Liver (tissue), 9 donors: ENCODE measurements around the gene REXO1. TPM values are rescaled to one million over a fixed set of nuclear protein-coding genes. Genes with fewer than 3 reads are reported as not detected.

Experiments used
- DNase-seq: peaks from one replicate; pipeline ENCODE4 v3.0.0-alpha.2; 2017; ENCODE audit warnings: low spot score
- H3K27ac ChIP-seq, 2 donors: one replicate each; pipeline ENCODE4 v1.7.0; 2013; ENCODE audit warnings: inconsistent platforms in 2 of 2, low read length in 2 of 2, control low read depth in 1 of 2, low read depth in 1 of 2, mild to moderate bottlenecking in 1 of 2
- H3K27me3 ChIP-seq, 4 donors: one replicate each; pipeline versions ENCODE4 v1.6.1 to v1.7.0; 2013; ENCODE audit warnings: low read length in 3 of 4, inconsistent platforms in 1 of 4, mild to moderate bottlenecking in 1 of 4, moderate library complexity in 1 of 4; ENCODE audit not compliant: control insufficient read depth in 4 of 4, insufficient read depth in 4 of 4
- H3K36me3 ChIP-seq, 4 donors: one replicate each; pipeline versions ENCODE4 v1.6.1 to v1.7.0; 2013; ENCODE audit warnings: low read length in 3 of 4, mild to moderate bottlenecking in 3 of 4, low read depth in 1 of 4, moderate library complexity in 1 of 4; ENCODE audit not compliant: control insufficient read depth in 4 of 4, insufficient read depth in 3 of 4
- H3K4me1 ChIP-seq, 4 donors: one replicate each; pipeline versions ENCODE4 v1.6.1 to v1.7.0; 2013; ENCODE audit warnings: low read length in 3 of 4, mild to moderate bottlenecking in 3 of 4, moderate library complexity in 1 of 4; ENCODE audit not compliant: control insufficient read depth in 4 of 4, insufficient read depth in 4 of 4
- H3K4me3 ChIP-seq, 3 donors: one replicate each; pipeline versions ENCODE4 v1.6.1 to v1.7.0; 2013; ENCODE audit warnings: low read length in 3 of 3, control low read depth in 1 of 3, low read depth in 1 of 3, mild to moderate bottlenecking in 1 of 3
- H3K9ac ChIP-seq, 2 donors: one replicate each; pipeline ENCODE4 v1.7.0; 2013; ENCODE audit warnings: low read length in 2 of 2, mild to moderate bottlenecking in 2 of 2, moderate library complexity in 2 of 2, control low read depth in 1 of 2, low read depth in 1 of 2
- H3K9me3 ChIP-seq, 4 donors: one replicate each; pipeline versions ENCODE4 v1.6.1 to v1.7.0; 2013; ENCODE audit warnings: low read length in 3 of 4; ENCODE audit not compliant: control insufficient read depth in 4 of 4
- ATF3 ChIP-seq: IDR thresholded peaks from 2 replicates; pipeline ENCODE4 v1.6.1; 2016; ENCODE audit warnings: antibody characterized with exemption
- CTCF ChIP-seq: fragments of 150-350 bp; IDR thresholded peaks from 2 replicates; pipeline ENCODE4 v1.5.1; 2017; ENCODE audit warnings: improper control_type of control experiment, low read depth, low read length; ENCODE audit not compliant: missing input control
- EGR1 ChIP-seq, 2 donors: IDR thresholded peaks; 2 replicates each; pipeline ENCODE4 v1.6.1; 2016 to 2018; ENCODE audit warnings: antibody characterized with exemption in 2 of 2, low read depth in 2 of 2
- FOXA2 ChIP-seq: IDR thresholded peaks from 2 replicates; pipeline ENCODE4 v1.6.1; 2016; ENCODE audit warnings: antibody characterized with exemption
- GABPA ChIP-seq, 2 donors: IDR thresholded peaks in 1 of 2; conservative IDR thresholded peaks in 1 of 2; 2 replicates each; pipeline ENCODE4 v1.6.1; 2016; ENCODE audit warnings: antibody characterized with exemption in 2 of 2, mild to moderate bottlenecking in 1 of 2, moderate library complexity in 1 of 2
- HNF4A ChIP-seq, 2 donors: conservative IDR thresholded peaks; 2 replicates each; pipeline ENCODE4 v1.6.1; 2016; ENCODE audit warnings: antibody characterized with exemption in 2 of 2, mild to moderate bottlenecking in 2 of 2
- HNF4G ChIP-seq: IDR thresholded peaks from 2 replicates; pipeline ENCODE4 v1.6.1; 2016; ENCODE audit warnings: antibody characterized with exemption
- JUND ChIP-seq, 2 donors: IDR thresholded peaks; 2 replicates each; pipeline ENCODE4 v1.6.1; 2016; ENCODE audit warnings: antibody characterized with exemption in 2 of 2
- NR2F2 ChIP-seq: IDR thresholded peaks from 2 replicates; pipeline ENCODE4 v1.6.1; 2016; ENCODE audit warnings: antibody characterized with exemption
- RAD21 ChIP-seq, 2 donors: IDR thresholded peaks; 2 replicates each; pipeline ENCODE4 v1.6.1; 2016; ENCODE audit warnings: antibody characterized with exemption in 2 of 2, mild to moderate bottlenecking in 2 of 2
- RXRA ChIP-seq, 2 donors: IDR thresholded peaks; 2 replicates each; pipeline ENCODE4 v1.6.1; 2017 to 2018; ENCODE audit warnings: antibody characterized with exemption in 2 of 2, mild to moderate bottlenecking in 1 of 2
- SP1 ChIP-seq: IDR thresholded peaks from 2 replicates; pipeline ENCODE4 v1.6.1; 2018; ENCODE audit warnings: antibody characterized with exemption, mild to moderate bottlenecking
- TAF1 ChIP-seq: conservative IDR thresholded peaks from 2 replicates; pipeline ENCODE4 v1.6.1; 2016; ENCODE audit warnings: antibody characterized with exemption, mild to moderate bottlenecking
- YY1 ChIP-seq: IDR thresholded peaks from 2 replicates; pipeline ENCODE4 v1.6.1; 2016; ENCODE audit warnings: antibody characterized with exemption, mild to moderate bottlenecking
- ZBTB33 ChIP-seq: IDR thresholded peaks from 2 replicates; pipeline ENCODE4 v1.6.1; 2016; ENCODE audit warnings: antibody characterized with exemption
- WGBS: extraction: QIAGEN DNeasy Blood & Tissue Kit; methylation state at CpG from one replicate; pipeline ENCODE4 v1.1.7; 2013; 5-methylcytosine and 5-hydroxymethylcytosine counted together
- polyA plus RNA-seq, 2 donors: library from polyadenylated mRNA; stranded (reverse) in 1 of 2; unstranded in 1 of 2; fragments of 200-250 nt in 1 of 2; fragments of >200 nt in 1 of 2; fragmentation: Nextera tagmentation in 1 of 2; extraction: Ambion mirVana in 1 of 2; gene quantifications; one replicate each; pipeline versions ENCODE4 v1.2.1 to v1.2.3, GENCODE V29; 2013 to 2015
- total RNA-seq, 2 donors: library from RNA; depleted of rRNA; stranded (reverse); fragments of >200 nt; gene quantifications; one replicate each; pipeline ENCODE4 v1.2.3, GENCODE V29; 2014
- TF ChIP-seq, protein P1 (sequence below): IDR thresholded peaks from 2 replicates; pipeline ENCODE4 v1.6.1; 2016; ENCODE audit warnings: antibody characterized with exemption, mild to moderate bottlenecking
- TF ChIP-seq, protein P2 (sequence below): IDR thresholded peaks from 2 replicates; pipeline ENCODE4 v1.6.1; 2016; ENCODE audit warnings: antibody characterized with exemption
- donor health status: healthy.
- donor health status: healthy.
- donor health status: healthy.
- donor health status: healthy.
- donor health status: healthy.

REXO1 gene
- total and polyA plus RNA-seq, 4 donors = 2.0 to 11.5 (median 9.2) TPM

DNA sequence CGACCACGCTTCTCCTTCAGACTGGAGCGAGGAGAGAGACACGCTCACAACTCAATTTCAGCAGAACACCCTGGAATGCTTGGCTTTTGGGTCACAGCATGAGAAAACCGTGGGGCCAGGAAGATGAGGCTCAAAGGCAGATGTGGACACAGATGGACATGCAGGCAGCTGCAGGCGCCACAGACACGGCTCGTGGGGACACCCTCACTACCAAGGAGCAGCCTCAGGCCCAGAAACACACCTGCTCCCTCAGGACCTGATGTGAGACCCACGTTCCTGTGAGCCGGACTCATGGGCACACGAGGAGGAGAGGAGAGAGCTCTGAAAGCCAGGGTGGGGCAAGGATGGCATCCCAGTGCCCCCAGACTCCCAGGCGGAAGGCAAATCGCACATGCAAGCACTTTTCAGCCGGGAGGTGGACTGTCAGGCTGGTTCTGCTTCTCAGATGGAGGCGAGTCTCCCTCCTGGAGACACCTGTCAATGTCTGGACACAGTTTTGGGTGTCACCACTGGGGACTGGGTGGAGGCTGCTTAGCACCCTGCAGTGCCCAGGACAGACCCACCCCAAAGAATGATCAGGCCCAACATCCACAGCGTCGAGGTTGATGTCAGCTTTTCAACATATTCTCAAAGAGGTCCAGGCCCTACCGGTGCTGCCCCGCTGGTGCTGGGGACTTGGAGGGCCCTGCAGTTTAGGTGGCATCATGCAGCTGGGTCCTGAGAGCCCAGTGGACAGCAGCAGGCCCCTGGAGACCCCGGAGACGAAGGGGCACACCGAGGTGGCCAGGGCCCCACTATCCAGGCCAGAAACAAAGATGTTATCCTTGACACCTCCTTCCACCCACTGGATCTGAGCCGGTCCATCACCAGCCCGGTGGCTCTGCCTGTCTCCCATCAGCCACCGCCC is 34.8 kb upstream of the REXO1 start:
- no peaks in the 10 kb centered on the region for H3K9me3 ChIP-seq
- no peak for DNase-seq
- peaks cover 0 to 4% (median 2%) of the 10 kb centered on the region in 4 donors for H3K36me3 ChIP-seq
- TF ChIP-seq ATF3 = no peak
- TF ChIP-seq FOXA2 = no peak
- TF ChIP-seq, protein P1, sequence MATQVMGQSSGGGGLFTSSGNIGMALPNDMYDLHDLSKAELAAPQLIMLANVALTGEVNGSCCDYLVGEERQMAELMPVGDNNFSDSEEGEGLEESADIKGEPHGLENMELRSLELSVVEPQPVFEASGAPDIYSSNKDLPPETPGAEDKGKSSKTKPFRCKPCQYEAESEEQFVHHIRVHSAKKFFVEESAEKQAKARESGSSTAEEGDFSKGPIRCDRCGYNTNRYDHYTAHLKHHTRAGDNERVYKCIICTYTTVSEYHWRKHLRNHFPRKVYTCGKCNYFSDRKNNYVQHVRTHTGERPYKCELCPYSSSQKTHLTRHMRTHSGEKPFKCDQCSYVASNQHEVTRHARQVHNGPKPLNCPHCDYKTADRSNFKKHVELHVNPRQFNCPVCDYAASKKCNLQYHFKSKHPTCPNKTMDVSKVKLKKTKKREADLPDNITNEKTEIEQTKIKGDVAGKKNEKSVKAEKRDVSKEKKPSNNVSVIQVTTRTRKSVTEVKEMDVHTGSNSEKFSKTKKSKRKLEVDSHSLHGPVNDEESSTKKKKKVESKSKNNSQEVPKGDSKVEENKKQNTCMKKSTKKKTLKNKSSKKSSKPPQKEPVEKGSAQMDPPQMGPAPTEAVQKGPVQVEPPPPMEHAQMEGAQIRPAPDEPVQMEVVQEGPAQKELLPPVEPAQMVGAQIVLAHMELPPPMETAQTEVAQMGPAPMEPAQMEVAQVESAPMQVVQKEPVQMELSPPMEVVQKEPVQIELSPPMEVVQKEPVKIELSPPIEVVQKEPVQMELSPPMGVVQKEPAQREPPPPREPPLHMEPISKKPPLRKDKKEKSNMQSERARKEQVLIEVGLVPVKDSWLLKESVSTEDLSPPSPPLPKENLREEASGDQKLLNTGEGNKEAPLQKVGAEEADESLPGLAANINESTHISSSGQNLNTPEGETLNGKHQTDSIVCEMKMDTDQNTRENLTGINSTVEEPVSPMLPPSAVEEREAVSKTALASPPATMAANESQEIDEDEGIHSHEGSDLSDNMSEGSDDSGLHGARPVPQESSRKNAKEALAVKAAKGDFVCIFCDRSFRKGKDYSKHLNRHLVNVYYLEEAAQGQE = no peak
- TF ChIP-seq JUND (IDR thresholded peaks at IDR 0.05) = no peak
- TF ChIP-seq SP1 = no peak
- TF ChIP-seq, protein P2, sequence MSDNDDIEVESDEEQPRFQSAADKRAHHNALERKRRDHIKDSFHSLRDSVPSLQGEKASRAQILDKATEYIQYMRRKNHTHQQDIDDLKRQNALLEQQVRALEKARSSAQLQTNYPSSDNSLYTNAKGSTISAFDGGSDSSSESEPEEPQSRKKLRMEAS = no peak
- no peak for TF ChIP-seq TAF1
- no peak for TF ChIP-seq YY1
- TF ChIP-seq GABPA (IDR thresholded peaks at IDR 0.05 in 1 of 2, conservative IDR thresholded peaks at IDR 0.05 in 1 of 2) = no peak
- no peak for TF ChIP-seq ZBTB33
- TF ChIP-seq HNF4G = no peak
- TF ChIP-seq EGR1 (IDR thresholded peaks at IDR 0.05; ENCODE audit: low read depth in 2 of 2) = no peak
- TF ChIP-seq HNF4A (conservative IDR thresholded peaks at IDR 0.05) = no peak
- TF ChIP-seq NR2F2 = no peak
- H3K27me3 ChIP-seq = no peaks in the 10 kb centered on the region
- peaks cover 1 to 34% (median 24%) of the 10 kb centered on the region in 4 donors for H3K4me1 ChIP-seq
- peak overlapping the region; percentile 6 to 50 for H3K27ac ChIP-seq
- peak overlapping the region in 1 of 3 donors; percentile 83 for H3K4me3 ChIP-seq
- peak overlapping the region; percentile 13 to 37 for H3K9ac ChIP-seq
- WGBS = 79% methylated on average over 25 of the region's 25 CpGs

DNA sequence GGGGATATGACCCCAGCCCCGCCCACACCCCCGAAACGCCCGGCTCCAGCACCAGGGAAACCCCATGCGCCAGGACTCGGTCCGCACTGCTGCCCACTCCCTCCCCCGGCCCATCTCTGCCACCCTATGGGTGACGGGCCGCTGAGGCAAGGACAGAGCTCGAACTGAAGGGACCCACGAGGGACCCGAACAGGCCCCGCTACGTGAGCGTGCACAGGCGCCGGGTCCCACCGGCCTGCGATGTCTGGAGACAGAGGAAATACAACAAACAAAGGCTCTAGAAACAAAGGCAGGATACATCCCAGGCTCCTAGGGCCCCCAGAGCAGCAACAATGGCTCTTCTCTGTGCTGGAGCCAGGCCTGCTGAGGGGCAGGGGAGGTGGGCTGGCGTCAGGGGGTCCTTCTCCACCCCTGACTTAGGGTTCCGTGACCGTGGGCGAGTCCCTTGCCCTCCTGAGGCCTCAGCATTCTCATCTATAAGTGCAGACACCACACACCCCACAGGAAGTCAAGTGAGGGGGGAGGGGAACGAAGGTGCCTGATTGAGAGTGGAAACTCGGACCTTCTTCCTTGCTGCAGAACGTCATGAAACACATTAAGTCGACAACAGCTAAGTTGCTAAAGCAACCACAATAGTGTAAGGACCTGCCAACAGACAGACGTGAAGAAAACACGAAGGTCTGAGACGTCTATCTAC is 34.0 kb upstream of the REXO1 start:
- H3K9me3 ChIP-seq = no peaks in the 10 kb centered on the region
- H3K4me3 ChIP-seq = peak overlapping the region in 1 of 3 donors; percentile 6
- peak overlapping the region; percentile 6 to 50 for H3K27ac ChIP-seq
- peaks cover 2 to 34% (median 24%) of the 10 kb centered on the region in 4 donors for H3K4me1 ChIP-seq
- peaks cover 0 to 4% (median 2%) of the 10 kb centered on the region in 4 donors for H3K36me3 ChIP-seq
- no peaks in the 10 kb centered on the region for H3K27me3 ChIP-seq
- peak overlapping the region in 1 of 2 donors; percentile 13 for H3K9ac ChIP-seq
- TF ChIP-seq FOXA2 (no peak), CTCF (no peak), ATF3 (no peak), RAD21 (IDR thresholded peaks at IDR 0.05) (no peak), RXRA (IDR thresholded peaks at IDR 0.05) (no peak), HNF4G (no peak), JUND (IDR thresholded peaks at IDR 0.05) (no peak), SP1 (no peak)
- TF ChIP-seq, protein P2 = no peak
- 74% methylated on average over 31 of the region's 31 CpGs for WGBS
- no peak for DNase-seq
